NCI-H748 treated with DMSO at 0.1 percent for 48 hours (cell line): ENCODE data around the gene OR4C16.

Experiments
- DNase-seq: peaks from one replicate; lab custom pipeline; 2025; lab: John Stamatoyannopoulos, UW

OR4C16 gene

GRCh38 chr11:55571828-55572227 lies at the start of gene OR4C16:
OR4C16 (plus strand) TSS chr11:55572128; CDS start chr11:55572128, 0 bp downstream.
- DNase-seq = no peak

- DNase-seq = no peak
Observed at GRCh38 chr11:55554169-55554568, 17.8 kb upstream of the OR4C16 start, which contains the start of gene OR4C15. OR4C15 (plus strand) TSS chr11:55554469; CDS start chr11:55554469, 0 bp downstream.

- no peak for DNase-seq
Observed at GRCh38 chr11:55572548-55572947, 620 bp downstream of the OR4C16 start.

- DNase-seq = no peak
Observed at GRCh38 chr11:55607545-55607944, 35.6 kb downstream of the OR4C16 start, which contains the start of gene OR4C11. OR4C11 (minus strand) TSS chr11:55607645; CDS start chr11:55604373, 3,272 bp downstream.
